ENCODE data around the gene HSF2BP.
"Not testable (repeated sequence)": the region's sequence is repeated elsewhere in the genome, so short reads cannot be mapped to it uniquely, and the experiment has no call there.

HSF2BP gene

DNA sequence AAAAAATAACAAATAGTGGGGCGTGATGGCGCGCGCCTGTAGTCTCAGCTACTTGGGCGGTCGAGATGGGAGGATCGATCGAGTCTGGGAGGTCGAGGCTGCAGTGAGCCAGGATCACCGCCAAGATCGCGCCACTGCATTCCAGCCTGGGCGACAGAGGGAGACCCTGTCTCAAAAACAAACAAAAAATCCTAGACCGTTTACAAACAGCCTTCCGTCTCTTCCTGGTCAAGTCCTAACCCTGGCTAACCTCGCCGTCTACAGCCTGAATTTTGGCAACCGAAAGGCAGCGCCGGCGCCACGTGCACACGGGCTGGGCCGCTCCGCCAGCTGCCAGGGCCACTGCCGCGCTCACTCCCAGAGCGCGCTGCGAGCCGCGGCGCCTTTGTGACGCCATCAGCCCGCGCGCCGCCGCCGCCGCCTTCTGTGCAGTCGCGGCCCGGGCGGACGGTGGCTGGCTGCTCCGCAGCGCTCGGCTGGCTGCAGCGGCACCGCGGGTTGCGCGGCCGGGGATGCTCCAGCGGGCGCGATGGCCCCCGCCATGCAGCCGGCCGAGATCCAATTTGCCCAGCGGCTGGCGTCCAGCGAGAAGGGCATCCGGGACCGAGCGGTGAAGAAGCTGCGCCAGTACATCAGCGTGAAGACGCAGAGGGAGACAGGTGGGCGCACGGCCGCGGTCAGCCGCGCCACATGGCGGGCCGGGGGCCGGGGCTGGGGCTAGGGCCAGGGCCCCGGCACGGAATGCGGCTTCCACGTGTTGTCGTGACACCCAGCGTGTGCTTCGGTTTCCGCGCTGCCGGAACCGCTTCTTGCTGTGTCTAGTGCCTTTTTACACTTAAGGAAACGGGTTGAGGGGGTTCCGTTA is at the start of gene HSF2BP, which contains the start of gene RRP1B:
Gene HSF2BP (minus strand): TSS at position 353 of the 865 bp plus-strand sequence. CDS start 1,392 bp downstream, outside the sequence.
Gene RRP1B (plus strand): TSS at position 425 of the 865 bp plus-strand sequence. CDS start 105 bp downstream, at position 530.
- DNase-seq = peak; percentile 69

DNA sequence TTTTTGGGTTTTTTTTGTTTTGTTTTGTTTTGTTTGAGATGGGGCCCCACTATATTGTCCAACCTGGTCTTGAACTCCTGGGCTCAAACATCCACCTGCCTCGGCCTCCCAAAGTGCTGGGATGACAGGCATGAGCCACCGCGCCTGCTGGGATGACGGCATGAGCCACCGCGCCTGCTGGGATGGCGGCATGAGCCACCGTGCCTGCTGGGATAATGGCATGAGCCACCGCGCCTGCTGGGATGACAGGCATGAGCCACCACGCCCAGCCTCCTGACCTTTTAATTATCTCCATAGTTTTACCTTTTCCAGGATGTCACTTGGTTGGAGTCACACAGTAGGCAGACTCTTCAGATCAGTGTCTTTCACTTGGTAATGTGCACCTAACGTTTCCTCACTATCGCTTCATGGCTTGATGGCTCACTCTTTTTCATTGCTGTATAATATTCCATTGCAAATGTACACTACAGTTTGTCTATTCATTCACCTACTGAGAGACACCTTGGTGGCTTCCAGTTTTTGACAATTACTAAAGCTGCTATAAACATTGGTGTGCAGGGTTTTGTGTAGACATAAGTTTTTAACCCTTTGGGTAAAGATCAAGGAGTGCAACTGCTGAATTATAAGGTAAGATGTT is 49.6 kb upstream of the HSF2BP start:
- DNase-seq = no peak

DNA sequence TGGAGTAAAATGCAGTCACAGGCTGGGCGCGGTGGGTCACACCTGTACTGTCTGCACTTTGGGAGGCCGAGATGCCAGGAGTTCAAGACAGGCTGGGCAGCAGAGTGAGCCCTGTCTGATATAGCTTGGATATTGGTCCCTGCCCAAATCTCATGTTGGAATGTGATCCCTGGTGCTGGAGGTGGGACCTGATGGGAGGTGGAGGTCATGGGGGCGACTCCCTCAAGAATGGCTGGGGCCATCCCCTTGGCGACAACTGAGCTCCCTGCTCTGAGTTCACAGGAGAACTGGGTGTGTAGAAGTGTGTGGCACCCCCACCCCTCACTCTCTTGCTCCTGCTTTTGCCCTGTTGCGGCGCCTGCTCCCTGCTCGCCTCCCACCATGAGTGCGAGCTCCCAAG is 48.2 kb upstream of the HSF2BP start:
- DNase-seq = no peak

DNA sequence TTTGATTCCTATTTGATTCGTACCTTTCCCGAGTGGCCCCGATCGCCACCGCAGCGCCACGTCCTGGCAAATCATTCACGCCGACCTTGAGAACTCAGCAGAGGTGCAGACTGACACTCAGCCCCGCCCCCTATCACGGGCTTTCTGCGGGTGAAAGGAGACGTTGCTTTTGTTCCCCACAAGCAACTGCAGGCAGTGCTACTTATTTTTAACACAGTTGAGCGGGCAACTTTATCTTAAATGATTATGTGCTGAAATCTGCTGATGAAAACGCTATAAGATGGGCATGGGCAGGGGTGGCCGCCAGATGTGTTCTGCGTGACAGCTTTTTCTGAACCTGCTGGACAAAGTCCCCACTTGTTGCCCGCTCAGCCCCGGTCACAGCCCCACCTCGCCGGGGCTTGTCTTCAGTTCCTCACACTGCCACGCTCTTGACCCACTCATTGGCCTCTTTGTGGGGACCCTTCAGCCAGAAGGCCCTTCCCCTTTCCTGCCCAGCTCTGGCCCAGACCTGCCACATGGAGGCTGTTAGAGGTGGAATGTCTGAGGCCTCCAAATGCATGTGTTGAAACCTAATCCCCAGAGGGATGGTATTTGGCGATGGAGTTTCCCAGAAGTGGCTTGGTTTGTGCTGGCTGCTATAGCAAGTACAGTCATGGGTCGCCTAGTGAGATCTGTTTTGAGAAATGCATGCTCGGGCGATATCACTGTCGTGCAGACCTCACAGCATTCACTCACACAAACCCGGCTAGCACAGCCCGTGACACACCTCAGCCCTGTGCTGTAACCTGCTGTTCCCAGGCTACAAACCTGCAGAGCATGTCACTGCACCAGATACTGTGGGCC is 44.0 kb upstream of the HSF2BP start:
- DNase-seq = peak; percentile 8

DNA sequence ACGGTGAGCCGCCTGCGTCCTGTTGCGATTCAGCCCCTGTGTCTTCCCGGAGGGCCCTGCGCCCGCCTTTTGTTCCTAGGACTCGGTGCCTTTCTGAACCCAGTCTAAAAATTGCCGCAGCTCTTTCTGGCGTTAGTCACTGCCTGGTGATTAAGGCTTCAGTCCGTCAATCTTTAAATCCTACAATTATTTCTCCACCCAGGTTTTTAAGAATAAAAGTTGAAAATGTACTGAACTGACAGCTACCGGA is 43.4 kb upstream of the HSF2BP start:
- DNase-seq = no peak

DNA sequence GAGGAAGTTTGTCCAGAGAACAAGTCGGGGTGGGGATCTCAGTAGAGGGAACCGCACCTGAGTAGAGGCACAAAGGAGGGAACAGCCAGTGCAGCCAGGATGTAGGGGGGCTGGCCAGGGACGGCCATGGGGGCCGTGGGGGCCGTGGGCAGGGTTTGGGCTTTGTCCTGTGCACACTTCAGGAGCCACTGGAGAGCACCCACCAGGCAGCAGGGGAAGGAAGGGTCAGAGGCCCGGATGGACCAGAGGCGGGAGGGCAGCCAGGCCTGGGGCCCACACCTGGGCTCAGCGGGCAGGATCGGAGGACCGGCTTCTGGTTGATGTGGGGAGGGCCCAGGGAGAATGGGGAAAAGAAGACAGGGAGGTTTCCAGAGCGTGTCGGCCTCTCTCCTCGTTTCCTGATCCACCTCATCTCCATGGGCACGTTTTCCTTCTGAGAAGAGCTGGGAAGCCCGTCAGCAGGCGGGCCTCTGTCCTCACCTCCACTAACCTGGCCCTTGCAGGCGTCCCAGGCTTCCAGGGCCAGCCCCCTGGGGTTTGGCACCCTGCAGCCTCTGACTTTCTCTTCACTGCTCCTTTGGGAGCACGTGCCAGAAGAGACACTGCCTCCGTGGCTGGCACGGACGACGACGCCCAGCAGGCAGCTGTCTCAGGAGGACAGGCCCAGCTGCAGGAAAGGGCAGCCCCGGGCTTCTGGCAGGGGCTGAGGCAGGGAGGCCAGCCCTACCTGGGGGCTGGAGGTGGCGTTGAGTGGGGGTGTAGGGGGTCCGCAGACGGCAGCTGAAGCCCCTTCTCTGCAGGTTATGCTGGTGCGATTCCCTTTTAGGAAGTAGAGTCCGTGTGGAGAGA is 42.9 kb upstream of the HSF2BP start:
- DNase-seq = no peak

DNA sequence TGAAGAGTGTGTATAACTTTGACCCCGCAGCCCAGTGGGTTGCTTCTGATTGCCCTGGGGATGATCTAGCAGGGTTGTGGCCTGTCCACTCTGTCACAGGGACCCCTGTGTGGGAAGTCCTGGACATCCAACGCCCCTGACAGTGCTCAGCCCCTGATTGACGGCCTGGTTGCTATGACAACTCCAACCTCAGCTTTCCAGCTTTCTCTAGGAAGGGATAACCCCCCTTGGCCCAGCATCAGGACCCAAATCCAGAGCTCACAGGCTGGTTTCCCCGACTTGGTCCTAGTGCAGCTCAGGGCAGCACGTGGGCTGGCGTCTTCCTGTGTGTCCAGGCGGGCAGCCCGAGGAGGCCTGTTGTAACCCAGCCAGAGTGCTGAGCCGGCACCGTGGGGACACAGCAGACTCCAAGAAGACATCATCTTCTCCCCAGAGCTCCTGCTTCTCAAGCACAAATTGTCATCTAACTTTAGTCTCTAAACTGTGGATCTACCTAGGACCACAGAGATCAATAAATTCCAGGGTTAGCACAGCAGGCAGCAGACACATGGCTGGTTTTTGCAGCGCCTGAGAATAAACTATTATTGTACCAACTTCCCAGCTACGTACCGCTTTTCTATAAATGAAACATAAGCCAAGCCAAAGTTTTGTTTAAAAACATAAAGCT is 40.8 kb upstream of the HSF2BP start:
- no peak for DNase-seq

DNA sequence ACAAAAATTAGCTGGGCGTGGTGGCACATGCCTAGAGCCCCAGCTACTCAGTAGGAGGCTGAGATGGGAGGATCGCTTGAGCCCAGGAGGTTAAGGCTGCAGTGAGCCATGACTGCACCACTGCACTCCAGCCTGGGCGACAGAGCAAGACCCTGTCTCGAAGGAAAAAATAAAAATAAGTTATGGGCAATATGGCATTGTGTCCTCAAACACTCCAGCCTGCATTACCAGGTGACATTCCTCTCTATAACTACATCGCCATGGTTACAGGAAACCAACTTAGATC is 40.1 kb upstream of the HSF2BP start:
- DNase-seq = not testable (repeated sequence)

DNA sequence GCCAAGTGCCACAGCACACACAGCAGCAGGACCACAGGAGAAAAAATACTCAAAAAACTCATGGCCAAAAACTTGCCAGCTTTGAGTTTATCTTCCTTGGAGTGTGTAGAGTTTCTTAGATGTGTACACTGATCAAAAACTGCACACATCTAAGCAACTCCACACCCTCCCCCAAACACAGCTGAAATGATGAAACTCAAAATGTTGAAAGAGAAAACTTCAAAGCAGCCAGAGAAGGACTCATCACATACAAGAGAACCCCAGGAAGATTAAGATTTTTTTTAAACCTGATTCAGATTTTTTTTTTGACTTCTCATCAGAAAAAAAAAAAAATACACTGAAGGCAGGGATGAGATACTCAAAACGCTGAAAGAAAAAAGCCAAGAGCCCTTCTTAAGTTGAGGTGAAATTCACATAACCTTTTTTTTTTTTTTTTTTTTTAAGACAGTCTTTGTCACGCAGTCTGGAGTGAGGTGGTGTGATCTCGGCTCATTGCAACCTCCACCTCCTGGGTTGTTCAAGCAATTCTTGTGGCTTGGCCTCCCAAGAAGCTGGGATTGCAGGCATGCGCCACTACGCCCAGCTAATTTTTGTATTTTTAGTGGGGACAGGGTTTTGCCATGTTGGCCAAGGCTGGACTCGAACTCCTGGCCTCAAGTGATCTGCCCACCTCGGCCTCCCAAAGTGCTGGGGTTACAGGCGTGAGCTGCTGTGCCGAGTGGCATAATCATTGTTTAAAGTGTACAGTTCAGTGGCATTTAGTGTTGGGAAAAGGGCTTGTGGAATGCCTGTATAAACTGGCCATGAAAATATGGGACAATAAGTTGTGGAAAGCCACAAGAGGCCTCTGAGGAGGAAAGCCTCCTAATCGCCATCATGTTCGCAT is 38.7 kb upstream of the HSF2BP start:
- DNase-seq = no peak

DNA sequence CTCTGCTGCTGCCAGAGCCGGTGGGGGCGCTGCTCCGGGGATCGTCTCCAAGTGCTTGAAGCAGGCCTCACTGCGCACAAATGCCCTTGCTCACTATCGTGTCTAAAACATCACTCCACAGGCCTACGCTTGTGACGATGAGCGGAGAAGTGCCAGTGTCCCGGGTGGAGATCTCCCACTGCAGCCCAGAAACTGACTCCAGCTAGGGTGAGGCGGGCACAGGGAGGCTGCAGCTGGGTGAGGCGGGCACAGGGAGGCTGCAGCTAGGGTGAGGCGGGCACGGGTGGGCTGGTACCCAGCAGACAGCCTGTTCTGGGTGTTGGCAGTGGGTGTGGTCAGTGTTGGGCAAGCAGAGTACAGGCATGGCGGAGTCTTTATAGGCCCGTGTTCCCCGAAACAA is 36.9 kb upstream of the HSF2BP start:
- DNase-seq = no peak

DNA sequence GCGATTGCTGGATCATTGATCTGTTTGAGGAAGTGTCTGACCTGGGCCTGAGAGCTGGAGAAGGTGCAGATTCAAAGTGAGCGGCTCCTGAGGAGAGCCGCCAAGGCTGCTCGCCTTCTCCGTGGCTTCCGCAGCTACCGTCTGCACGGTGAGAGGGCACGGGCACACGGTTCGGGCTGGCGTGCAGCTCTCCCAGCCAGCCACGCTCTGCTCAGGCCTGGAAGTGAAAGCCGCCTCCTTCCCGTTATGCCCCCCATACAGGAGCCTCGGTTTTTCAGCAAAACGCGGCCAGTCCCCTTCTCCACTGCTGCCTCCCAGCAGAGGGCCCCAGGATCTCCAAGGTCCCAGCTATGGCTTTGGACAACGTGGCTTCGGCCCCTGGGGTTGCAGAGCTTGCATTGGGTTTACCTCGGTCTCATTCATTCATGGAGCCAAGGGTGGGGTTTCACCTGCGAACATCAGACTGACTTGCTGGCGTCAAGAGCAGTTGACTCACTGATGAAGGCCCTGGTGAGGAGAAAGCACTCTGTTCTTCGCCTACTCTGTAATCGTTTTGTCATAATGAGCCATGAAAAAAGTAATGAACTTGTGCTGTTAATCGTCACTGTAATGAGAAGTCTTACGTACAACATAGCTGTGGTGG is 35.3 kb upstream of the HSF2BP start:
- DNase-seq = no peak

DNA sequence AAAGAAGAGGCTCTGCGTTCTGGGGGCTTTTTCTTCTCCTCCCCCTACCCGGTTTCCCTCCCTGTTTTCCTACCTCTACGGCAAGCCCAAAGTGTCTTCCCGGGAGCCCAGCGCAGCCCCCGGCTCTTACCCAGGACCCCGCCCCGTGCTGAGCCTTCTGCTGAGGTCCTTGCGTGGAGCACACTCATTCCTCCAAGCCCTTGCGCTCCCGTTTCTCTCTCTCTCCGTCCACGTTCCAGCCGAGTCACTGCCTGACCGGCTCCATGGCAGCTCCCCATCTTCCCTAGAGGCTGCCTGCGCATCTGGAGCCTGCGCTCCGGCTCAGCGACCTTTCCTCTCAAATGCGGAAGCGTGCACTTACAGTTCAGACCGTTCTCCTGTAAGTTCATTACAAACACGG is 34.7 kb upstream of the HSF2BP start:
- DNase-seq = no peak

DNA sequence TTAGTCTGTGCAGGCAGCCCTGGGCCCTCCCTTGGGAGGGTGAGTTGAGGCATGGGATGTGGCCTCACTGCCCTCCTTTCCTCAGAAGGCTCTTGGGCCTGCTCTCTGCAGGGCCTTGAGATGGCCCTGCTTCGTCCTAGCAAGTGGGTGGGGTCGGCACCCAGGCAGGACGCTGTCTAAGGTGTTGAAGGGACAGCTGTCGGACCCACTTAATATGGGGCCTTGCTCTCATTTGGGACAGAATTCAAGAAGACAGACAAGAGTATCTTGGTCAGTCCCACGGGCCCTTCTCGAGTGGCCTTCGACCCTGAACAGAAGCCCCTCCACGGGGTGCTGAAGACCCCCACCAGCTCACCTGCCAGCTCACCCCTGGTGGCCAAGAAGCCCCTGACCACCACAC is 33.7 kb upstream of the HSF2BP start:
- DNase-seq = no peak

DNA sequence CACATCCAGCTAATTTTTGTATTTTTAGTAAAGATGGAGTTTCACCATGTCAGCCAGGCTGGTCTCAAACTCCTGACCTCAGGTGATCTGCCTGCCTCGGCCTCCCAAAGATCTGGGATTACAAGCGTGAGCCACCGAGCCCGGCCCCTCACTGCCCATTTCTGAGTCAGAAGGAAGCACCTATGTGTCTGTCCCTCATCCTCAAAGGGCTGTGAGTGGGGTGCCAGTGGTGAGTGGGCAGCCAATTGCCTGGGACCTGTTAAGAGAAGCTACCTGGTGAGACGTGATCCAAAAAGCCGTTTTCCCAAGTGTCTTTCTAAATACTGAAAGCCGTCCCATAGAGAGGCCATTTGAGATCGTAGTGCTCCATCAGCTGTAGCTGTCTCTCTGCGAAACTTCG is 32.5 kb upstream of the HSF2BP start:
- DNase-seq = no peak

DNA sequence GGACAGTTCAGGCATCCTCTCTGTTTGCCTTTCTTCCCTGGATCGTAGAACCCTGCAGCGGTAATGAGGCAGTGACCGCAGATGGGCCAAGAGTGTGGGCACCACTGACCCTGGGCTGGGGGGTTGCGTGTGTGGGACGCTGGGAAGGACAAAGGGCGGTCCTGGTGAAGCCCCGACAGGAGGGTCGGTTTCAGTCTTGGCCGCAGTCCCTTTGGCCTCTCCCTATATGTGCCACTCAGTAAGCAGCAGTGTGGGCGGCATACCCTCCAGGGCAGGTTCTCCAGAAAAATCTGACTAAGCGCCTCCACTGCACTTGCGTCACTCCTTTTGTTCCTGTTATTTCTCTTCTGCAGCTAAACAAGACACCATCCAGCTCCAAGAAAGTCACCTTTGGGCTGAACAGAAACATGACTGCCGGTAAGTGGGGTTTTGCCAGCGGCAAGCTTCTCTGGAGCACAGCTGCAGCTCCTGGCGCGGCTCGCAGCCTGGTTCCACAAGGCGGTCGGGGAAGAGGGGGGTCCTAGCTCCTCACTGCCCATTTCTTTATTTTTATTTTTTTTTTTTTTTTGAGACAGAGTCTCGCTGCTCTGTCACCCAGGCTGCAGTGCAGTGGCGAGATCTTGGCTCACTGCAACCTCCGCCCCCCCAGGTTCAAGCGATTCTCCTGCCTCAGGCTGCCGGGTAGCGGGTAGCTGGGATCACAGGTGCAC is 32.0 kb upstream of the HSF2BP start:
- no peak for DNase-seq

DNA sequence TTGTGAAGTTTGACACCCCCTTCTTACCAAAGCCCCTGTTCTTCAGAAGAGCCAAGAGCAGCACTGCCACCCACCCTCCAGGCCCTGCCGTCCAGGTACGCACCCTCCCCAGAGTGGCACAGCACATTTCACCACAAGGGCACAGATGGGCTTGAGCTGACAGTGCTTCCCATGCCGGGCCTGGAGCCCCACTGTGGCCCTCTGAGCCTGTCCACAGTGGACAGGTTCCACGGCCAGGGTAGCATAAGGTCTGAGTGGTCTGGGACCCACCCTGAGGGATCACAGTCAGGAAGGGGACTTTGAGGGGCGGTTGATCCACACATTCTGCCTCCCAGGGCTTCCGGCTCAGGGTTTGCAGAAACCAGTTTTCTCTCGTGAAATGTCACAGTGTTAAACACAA is 31.1 kb upstream of the HSF2BP start:
- DNase-seq = no peak

DNA sequence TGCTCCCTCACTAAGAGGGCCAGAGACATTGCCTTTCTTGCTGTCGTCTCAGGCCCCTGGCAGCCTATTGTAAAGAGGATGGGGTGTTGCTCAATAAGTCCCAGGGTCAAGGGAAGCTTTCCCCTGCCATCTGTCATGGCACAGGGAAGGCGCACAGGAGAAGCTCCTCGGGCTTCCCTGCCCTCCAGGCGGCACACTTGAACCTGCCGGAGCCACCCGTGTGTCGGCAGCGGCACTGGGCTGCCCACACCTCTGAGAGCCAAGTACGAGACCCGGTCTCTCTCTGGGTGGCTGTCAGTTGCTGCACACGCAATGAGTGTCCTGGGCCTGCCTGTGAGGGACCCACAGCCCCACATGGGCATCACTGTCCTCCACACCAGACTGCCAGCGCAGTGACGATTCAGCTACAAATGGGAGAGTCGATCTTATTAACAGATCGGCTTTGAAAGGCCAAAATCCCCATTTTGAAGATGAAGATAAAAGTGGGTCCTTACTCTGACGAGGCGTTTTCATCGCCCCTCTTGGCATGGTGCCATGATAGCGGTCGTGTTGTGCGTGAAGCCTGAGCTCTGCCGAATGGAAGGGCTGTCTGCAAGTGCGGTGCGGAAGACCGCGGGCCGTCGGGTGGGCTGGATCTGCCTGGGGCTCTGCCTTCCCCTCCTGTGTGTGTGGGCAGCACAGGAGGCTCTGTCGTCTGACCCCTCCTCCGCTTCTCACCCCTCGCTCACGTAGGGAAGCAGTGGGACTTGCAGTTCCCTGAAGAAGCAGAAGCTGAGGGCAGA is 30.5 kb upstream of the HSF2BP start:
- DNase-seq = no peak

DNA sequence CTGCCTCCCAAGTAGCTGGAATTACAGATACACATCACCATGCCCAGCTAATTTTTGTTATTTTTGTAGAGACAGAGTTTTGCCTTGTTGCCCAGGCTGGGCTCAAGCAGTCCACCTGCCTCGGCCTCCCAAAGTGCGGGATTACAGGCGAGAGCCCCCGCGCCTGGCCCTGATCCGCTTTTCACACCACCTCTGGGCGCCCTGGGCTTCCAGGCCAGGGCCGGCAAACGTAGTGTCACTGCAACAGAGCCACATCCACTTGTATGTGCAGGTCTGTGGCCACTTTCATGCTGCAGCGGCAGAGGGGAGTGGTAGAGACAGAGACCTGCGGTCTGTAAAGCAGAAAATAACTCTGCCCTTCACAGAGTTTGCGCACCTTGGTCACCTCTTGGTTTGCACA is 29.6 kb upstream of the HSF2BP start:
- DNase-seq = no peak

Measured in CD4-positive, alpha-beta T cell treated with Interleukin-4 for 4 hours (primary cell).